Stimulated activated CD8-positive, alpha-beta memory T cell treated with anti-CD3 and anti-CD28 coated beads, Interleukin-15, amount 100 ng/mL, for 24 hours (primary cell): Measurements from ENCODE around the gene GALNT5.
"Not testable (repeated sequence)": the region's sequence is repeated elsewhere in the genome, so short reads cannot be mapped to it uniquely, and the experiment has no call there.

ENCODE experiments used
- DNase-seq: peaks from one replicate; pipeline ENCODE4 v3.0.0-alpha.2; 2020; ENCODE audit warnings: low read depth

Gene GALNT5

DNA sequence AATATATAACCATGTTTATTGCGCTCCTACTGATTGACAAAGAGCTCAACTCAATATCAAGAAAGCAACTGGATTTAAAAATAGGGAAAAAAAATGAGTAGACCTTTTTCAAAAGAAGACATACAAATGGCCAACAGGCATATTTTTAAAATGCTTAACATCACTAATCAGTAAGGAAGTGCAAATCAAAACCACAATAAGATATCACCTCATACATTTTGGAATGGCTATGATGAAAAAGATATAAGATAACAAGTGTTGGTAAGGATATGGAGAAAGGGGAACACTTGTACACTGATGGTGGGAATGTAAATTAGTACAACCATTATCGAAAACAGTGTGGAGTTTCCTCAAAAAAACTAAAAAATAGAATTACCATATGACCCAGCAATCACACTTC, 5.6 kb upstream of the GALNT5 start:
- DNase-seq, result no peak

DNA sequence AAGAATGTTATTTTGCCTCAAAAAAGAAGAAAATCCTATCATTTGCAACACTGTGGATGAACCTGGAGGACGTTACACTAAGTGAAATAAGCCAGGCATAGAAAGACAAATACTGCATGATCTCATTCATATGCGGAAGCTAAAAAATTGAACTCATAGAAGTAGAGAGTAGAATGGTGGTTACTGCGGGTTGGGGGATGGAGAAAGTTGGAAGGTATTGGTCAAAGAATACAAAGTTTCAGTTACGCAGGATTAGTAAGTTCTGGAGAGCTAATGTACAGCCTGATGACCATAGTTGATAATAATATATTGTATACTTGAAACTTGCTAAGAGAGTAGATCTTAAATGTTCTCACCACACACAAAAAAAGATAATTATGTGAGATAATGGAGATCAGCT, 5.0 kb upstream of the GALNT5 start:
- DNase-seq, result no peak

DNA sequence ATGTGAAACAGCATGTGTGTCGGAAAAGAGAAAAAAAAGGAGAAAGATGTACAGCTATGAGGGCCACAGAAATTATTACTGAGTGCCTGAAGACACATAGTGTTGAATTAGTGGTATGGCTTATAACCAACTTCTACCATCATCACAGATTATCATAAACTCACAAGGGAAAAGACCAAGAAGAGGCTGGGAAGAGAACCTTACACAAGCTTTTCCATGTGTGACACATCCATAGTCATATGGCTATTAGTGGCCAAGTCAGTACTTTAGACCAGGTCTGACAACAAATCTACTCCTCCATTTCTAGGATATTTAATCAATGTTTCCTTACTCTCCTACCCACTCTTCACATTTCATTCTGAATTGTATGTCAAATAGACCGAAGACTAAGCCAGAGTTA, 3.5 kb upstream of the GALNT5 start:
- no peak for DNase-seq

DNA sequence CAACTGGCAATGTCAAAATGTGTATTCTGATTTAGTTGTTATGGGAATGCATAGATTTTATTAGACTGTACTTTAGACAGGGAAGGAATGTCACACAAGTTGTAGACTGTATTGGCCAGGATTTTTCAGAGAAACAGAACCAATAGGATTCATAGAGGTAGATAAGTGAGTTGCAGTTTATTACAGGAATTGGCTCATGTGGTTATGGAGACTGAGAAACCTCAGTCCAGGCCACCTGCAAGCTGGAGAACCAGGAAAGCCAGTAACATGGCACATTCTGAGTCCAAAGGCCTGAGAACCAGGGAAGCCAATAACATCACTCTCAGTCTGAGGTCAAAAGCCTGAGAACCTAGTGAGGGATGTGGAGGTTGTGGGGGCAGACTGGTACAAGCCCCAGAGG, 1.8 kb upstream of the GALNT5 start:
- no peak for DNase-seq

DNA sequence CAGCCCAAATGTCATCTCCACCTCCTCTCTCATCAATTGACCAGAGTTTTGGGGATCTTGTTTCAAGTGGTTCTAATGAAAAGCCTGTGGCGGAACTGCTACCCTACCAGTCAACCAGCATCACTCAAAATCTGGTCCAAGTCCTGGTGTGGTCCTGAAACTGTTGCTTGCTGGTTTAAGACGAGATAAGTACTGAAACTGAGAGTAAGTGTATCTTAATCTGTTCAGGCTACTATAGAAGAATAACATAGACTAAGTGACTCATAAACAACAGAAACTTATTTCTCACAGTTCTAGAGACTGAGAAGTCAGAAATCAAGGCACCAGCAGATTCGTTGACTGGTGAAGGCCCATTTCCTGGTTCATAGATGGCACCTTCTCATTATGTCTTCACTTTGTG, 879 bp upstream of the GALNT5 start:
- DNase-seq, result no peak

DNA sequence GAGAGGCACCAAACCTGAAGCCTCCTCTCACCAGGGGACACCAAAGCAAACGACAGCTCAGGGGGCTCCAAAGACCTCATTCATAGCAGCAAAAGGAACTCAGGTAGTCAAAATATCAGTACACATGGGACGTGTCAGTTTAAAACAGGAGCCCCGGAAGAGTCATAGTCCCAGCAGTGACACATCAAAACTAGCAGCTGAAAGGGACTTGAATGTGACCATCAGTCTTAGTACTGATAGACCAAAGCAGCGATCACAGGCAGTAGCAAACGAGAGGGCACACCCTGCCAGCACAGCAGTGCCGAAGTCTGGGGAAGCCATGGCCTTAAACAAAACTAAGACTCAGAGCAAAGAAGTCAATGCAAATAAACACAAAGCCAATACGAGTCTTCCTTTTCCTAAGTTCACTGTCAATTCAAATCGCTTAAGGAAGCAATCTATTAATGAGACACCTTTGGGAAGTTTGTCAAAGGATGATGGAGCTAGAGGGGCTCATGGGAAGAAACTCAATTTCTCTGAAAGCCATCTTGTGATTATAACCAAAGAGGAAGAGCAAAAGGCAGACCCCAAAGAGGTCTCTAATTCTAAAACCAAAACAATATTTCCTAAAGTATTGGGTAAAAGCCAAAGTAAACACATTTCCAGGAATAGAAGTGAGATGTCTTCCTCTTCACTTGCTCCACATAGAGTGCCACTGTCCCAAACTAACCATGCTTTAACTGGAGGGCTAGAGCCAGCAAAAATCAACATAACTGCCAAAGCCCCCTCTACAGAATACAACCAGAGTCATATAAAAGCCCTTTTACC, 1.2 kb downstream of the GALNT5 start:
- DNase-seq, result no peak

DNA sequence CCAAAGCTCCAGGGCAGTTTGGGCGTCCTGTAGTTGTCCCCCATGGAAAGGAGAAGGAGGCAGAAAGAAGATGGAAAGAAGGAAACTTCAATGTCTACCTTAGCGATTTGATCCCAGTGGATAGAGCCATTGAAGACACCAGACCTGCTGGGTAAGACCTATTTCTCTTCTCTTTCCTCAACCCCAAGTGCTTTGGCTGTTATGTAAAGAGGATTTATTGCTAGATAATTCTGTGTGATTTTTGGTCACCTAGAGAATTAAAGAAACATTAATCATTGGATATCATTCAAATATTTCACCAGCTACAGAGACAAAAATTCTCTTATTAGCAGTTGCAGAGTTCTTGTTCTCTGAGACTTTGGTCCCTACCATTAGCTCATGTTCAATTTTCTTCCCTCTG, 1.9 kb downstream of the GALNT5 start:
- DNase-seq, result no peak

DNA sequence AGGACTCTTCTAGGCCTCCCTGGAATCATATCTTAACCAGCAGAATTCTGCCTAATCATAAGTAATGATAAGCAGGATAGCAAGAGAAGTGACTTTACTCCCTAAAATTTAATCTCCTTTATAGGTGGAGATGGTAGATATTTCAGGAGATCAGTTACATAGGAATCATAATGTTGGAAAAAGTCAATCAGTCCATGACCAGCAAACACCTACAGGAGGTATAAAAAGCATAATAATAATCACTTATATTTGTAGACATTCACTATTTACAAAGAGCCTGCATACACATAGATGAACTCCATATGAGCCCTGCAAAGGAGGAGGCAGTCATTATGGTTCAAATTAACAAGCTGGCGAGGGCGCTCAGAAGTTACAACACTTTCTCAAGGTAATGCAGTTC, 2.5 kb downstream of the GALNT5 start:
- DNase-seq, result no peak

DNA sequence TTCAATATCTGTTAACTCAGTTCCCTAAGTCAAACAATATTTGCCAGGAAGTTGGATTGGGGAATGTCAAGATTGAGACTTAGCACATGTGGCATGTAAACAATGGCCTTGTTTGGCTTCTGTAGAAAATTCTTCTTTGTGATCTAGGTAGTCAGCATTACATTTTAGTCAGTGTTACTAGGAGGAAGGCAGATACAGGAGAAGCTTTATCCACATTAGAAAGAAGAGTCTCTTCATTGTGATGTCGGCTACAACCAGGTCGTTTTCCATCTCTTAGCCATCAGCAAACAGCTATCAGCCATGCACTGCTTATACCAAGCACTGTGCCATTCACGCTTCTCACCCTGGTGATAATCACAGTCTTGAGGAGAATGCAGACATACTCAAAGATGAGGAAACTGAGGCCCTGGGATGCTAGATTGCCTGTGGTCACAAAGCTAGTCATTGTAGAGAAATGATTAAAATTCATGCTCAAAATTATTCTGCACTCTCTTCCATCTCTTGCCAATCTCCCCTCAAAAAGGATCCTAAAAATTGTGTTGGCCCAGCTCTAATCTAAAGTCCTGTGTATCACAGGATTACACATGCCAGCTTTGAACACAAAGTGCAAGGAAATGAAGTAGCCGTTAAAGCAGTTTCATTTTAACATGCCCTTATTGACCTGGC, 3.2 kb downstream of the GALNT5 start:
- DNase-seq, result no peak

DNA sequence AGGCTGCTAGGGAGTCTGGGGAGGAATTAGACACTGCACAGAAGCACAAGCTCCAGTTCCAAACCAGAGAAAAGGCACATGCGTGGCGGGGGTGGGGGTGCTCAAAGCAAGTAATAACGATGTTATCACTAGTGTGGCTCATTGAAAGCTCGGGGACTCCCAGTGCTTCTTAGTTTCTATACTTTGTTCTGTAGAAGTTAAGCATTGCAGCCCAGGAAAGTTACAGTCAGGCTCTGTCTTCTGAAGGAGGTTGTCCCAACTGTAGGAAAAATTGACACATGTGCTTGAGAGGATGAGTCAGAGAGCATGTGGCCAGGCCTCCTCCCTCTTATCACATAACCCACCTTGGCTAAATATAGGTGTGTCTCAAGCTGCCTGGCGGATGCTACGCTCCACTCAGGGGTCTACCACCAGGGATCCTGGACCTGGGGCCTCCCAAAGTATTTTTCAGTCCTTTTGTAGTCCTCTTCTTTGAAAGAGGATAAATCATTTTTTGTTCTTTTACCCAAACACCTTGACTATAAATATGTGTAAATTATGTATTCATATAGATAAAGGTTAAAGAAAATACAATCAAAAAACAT, 3.8 kb downstream of the GALNT5 start:
- DNase-seq, result no peak

DNA sequence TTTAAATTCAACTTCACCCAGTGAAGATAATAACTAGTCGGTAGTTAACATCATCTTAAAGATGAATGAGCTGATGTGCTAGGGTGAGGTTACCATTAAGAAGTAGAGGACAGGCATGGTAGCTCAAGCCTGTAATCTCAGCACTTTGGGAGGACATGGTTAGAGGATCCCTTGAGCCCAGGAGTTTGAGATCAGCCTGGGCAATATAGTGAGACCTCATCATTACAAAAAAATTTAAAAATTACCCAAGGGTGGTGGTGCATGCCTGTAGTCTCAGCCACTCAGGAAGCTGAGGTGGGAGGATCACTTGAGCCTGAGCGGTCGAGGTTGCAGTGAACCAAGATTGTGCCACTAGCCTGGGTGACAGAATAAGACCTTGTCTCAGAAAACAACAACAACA, 4.7 kb downstream of the GALNT5 start:
- no peak for DNase-seq

DNA sequence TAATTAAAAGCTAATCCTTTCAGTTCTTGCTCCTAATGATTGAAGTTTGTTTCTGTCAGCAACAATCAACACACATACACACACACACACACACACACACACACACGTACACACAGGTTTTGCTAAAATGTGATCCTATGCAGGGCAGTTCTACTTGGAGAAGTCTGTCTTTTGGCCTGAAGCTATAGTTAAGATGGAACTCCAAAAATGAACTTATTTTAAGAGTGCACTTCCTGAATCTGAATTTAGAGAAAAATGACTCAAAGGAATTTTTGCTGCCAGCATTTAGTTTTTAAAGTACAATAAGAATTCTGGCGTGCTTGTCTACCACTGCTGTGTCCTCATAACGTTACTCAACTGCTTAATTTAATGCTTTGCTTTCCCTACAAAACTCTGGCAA, 6.6 kb downstream of the GALNT5 start:
- DNase-seq, result no peak

DNA sequence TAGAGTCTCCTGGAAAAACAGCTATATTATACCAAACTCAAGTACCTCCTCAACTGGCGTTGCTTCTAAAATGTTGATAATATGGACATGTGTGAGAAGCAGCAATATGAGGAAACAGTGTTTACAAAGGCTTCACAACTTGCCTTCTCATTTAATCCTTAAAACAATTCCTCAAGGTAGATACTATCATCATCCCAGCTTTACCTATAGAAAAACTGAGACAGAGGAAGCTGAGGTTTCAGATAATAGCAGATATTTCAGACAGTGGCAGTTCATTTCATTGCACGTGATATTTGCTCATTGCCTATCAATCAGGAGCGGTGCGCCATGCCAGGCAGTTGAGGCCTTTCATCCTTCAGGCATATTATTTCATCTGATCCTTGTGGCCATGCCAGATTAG, 8.3 kb downstream of the GALNT5 start:
- no peak for DNase-seq

DNA sequence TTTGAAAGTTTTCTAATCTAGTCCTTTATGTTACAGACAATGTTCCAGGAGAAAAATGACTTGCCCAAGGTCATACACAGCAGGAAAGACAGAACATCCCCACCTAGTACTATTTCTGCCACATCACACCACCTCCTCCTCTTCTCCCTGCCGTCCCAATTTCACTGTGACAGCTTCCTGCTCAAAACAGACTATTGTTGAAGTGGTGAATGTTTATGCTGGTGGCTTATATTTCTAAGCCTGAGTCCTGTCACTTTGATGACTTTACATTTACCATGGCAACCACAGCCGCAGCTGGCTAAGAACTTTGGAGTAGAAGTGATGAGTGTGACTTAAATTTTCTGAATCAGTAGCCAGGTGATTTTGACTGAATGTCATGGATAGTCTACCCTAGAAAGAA, 10.0 kb downstream of the GALNT5 start:
- no peak for DNase-seq

DNA sequence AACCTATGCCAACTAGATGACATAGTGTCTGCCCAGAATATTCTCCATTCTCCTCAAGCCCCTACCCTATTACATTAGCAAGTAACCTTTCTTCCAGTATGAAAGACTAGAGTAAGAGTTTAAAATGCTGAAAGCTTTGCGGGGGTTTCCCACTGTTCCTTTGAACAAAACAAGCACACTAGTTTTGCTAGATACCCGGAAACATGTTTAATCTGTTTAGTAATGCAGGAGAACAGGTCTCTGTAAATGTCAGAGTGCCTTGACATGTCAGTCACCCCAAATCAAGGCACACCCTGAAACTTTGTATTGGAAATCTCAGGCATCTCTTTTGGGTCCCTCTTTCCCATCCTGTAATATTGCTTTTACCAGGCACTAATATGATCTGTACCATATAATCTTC, 11.6 kb downstream of the GALNT5 start:
- DNase-seq, result no peak

DNA sequence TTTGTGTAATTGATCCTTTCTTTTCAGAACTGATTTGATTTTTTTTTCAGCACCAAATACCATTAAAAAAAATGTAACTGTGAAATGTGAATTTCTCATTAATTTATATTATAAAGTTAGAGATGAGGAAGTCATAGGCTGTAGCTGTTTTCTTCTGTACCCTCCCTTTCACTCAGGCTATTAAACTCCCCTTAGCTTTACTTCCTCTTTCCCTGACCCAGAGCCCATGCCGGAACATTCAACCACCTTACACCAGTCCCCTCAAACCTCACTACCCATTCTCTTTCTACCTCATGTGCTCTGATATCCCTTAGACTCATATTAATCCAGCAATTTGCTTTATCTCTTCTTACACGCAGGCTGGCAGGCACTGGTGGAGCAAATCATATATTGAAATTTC, 12.4 kb downstream of the GALNT5 start:
- no peak for DNase-seq

DNA sequence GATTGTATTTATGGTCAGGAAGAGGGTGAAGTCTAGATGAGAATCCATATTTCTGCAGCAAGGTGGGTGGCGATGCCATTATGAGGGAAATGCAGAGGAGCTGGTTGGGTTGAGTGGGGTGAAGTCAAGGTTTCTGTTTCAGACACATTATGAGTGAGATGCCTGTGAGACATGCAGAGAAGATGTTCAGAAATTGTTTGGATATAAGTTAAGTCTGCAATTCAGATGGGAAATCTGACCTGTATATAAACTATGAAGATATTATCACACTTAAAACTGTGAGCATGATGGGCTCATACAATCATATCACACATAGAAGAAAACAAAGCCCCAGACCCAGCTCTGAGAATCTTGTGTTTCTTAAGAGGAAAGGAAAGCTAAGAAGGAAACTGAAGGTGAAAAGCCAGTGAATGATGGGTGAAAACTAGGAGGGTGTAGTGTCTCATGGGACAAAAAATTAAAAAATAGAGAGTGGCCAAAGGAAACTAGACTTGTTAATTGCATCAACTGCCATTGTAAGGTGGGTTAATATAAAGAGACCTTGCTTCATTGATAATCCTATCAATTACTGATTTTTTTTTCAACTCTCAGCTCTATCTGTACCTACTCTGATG, 14.2 kb downstream of the GALNT5 start:
- no peak for DNase-seq

DNA sequence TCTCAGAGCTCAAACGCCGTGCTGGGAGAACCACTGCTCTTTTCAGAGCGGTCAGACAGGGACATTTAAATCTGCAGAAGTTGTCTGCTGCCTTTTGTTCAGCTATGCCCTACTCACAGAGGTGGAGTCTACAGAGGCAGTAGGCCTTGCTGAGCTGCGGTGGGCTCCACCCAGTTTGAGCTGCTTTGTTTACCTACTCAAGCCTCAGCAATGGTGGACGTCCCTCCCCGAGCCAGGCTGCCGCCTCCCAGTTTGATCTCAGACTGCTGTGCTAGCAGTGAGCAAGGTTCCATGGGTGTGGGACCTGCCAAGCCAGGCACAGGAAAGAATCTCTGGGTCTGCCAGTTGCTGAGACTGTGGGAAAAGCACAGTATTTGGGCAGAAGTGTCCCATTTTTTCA, 21.8 kb downstream of the GALNT5 start:
- not testable (repeated sequence) for DNase-seq

DNA sequence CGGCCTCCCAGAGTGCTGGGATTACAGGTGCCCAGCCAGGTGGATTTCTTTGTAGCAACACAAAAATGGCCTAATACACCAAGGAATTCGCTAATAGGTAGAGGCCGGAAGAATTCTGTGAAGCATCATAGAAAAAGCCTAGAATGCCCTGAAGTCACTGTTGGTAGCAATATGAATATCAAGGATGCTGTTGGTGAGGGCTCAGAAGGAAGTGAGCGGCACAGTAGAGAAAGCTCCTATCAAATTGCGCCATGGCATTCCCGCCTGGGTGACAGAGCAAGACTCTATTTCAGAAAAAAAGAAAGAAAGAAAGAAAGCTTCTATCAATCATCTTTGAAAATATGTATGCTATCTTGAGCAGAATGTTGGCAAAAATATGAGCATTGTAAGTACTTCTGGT, 23.8 kb downstream of the GALNT5 start:
- DNase-seq, result no peak

DNA sequence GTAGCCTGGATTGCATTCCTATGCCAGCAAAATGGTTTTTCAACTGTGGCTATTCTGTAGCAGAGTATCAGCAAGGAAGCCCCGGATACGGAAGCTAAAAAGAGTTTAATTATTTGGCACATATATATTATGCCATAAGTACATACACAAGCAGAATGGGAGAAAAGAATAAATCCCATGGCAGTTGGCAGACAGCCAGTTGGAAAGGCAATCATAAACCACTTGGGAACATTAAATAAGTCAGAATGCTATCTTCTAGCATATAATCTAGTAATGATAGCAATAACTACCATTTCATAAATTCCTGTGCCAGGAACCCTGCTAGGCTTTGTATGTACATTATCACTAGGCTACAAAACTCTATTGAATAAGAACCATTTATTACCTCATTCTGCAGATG, 26.0 kb downstream of the GALNT5 start:
- no peak for DNase-seq

DNA sequence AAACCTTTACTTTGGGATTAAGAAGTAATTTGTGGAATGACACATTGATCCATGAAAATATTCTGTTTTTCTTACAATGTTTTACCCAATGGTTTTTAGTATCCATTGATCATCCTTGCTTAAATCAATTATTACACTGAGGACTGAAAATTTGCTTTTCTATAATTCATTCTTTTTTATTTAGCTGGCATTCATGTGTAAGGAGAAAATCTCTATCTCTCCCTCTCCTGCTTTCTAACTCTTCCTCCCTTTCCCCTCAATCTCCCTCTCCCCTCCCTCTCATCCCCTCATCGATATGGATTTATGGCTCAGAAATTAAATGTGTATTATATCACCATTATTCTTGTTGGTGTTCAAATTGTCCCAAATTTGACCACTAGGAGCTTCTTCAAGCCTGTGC, 29.7 kb downstream of the GALNT5 start:
- DNase-seq, result no peak

DNA sequence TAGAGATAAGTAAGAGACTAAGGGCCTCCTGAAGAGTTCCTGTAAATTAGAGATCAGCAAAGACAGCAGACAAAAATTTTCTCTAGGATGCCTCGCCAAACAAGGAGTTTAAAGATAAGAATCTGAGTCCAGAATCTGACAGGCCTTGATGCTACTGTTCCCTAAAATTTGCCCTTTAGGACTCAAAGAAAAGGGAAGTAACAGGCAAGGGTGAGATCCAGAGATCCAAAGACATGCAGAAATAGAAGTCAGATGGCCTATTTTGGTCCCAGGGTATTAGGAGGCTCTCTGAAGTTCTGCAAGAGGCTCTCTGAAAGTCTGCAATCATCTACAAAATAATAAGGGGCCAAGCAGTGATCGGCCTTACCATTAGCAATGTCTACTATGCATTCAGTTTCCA, 33.0 kb downstream of the GALNT5 start:
- no peak for DNase-seq

DNA sequence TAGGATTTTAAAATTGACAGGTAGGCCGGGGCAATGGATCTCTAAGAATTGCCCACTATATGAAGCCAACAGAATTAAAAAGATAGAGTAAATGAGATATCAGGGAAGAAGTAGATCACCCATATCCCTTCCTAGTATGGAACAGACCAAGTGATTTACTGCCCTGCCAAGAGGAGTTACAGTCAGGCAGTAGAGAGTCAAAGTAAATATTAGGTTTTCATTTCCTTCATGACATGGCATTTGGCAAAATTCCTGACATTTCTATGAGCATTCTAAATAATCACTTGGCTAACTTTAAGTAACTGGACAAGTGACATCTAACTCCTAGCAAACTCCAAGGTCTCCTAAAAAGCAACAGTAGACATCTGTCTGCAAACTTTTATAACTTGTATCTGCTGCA, 33.5 kb downstream of the GALNT5 start:
- DNase-seq, result no peak
